ENCODE results near the gene TNFAIP8L2.

DNA sequence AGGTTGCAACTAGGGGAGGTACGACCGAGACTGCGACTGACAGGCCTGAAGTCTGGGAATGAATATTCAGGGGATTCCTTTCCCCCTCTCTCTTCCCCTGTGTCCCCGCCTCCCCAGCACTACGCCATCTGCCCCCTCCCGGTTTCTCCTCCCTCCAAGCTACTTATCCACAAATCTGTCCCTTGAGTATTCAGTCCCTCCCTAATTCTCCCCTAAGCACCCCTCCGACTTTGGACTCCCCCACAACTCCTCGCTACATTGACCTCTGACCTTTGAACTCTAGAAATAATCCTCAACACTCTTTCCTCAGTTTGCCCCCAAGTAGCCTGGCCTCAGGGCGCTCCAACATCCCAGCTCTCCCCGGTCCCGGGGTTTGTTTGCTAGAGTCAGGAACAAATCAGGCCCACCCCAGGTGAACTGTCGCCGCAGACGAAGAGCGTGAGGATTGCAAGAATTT, 8.9 kb downstream of the TNFAIP8L2 start:
- no peak for TF ChIP-seq POLR2A (IDR thresholded peaks at IDR 0.05; ENCODE audit: low read length)
- TF ChIP-seq GATA1 (IDR thresholded peaks at IDR 0.05; ENCODE audit: low read depth, low read length): no peak

Measured in erythroblast (primary cell).